Measurements from ENCODE around the gene RAB27A. TPM values are rescaled to one million over a fixed set of nuclear protein-coding genes. Genes with fewer than 3 reads are reported as not detected.
"Not testable (repeated sequence)": the region's sequence is repeated elsewhere in the genome, so short reads cannot be mapped to it uniquely, and the experiment has no call there.

Gene RAB27A
- 5.9 TPM for polyA plus RNA-seq (ENCODE audit: insufficient read length)

DNA sequence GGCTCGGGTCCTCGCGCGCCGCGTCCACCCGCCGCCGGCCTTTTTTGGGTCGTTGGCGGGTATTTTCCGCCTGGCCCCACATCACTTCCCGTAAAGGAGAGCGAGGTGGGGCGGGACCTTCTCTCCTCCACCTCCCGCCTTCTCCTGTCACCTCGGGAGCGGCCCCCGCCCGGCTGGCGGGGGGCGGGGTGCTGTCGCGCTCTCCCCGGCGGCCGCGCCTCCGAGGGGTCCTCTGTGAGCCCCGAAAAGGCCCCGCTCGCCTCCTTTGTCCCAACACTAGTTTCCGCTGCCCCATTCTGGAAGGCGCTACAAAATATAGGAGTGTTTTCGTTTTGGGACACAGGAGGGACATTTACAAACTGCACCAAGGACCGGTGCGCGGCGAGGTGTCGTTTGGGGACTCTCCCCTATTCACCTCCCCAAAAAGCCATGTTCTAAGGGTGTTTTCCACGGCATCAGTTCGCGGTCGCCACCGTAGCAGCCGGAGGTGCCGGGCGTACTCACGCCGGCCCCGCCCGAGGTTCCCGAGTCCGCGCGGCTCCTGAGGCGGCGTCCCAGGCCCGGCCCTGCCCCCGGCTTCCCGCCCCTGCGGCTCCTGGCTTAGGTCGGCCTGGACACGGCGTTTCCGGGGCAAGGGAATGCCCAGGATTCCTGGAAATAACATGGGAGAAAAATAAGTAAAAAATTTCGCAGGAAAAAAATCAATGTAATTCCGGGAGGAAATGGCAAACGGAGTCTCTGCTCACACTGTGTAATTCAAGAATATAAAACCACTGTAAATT, at the start of gene RAB27A:
Gene RAB27A (minus strand): TSS at position 68 of the 782 bp plus-strand sequence. CDS start 54,879 bp downstream, outside the sequence.
- peak; percentile 69 for DNase-seq

DNA sequence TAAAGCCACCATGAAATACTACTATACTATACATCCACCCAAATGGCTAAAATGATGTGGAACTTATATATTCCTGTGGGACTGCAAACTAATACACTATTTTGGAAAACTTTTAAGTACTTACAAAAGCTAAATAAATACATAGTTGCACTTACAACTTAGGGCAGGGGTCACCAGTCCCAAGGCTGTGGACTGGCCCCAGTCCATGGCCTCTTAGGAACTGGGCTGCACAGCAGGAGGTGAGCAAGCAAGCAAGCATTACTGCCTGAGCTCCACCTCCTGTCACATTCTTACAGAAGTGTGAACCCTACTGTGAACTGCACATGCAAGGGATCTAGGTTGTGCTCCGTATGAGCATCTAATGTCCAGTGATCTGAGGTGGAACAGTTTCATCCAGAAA, 47.5 kb upstream of the RAB27A start:
- DNase-seq, result no peak

- DNase-seq, result no peak
Observed at GRCh38 chr15:55334997-55335396, 45.4 kb upstream of the RAB27A start.

- no peak for DNase-seq
Observed at GRCh38 chr15:55334371-55334770, 44.8 kb upstream of the RAB27A start.

DNA sequence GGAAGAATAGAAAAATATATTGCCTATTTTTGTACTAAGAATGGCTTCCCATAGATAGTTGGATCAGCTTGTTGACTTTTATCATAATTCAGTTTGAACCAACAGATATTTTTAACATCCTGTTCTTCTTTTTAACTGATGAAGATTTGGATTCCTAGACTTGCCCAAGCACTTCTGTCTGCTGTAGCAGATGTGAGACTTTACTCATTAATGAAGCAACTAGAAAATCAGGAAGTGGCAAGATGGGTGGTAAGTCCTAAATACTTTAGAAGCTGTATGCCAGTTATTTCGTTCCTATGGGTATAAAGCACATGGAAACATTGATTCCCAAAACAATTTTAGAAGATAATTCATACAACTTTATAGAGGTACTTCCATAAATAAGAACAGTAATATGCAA, 37.8 kb upstream of the RAB27A start:
- no peak for DNase-seq

DNA sequence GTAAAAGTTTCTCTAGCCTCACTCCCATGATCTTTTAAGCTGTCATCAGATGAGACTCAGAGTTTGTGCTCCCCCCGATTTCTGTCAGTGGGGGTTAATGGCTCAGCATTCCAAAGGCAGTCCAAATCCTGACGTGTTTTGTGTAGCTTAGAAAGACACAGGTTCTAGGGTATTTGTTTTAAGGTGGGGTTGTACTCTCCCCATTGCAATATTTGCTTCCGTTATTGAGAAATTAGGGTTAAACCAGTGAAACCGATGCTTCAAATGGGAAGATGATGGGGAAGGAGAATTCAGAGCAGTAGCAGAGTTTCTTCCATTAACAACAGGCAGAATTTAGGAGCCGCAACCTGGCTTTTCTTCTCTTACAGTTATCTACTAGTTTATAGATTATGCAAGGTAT, 32.9 kb upstream of the RAB27A start:
- DNase-seq, result no peak

GRCh38 chr15:55320963-55321362, 31.4 kb upstream of the RAB27A start:
- no peak for DNase-seq

DNA sequence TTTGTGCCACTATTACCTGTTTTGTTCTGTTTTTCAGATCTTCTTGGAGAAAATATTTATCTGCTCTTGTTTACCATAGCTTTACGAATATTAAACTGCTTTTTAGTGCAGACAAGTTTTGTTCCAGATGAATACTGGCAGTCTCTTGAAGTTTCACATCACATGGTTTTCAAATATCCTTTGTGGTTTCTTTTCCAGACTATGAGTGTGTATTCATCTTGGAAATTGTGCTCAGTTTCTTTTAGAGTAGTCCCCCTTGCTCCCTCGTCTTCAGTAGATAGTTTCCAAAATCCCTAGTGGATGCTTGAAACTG, 30.6 kb upstream of the RAB27A start:
- DNase-seq, result peak; percentile 8

- DNase-seq, result peak; percentile 29
Observed at GRCh38 chr15:55319537-55320237, 30.1 kb upstream of the RAB27A start.

GRCh38 chr15:55318588-55319494, 29.2 kb upstream of the RAB27A start, which contains the start of the genes PIGB and PIGBOS1:
PIGB (plus strand) TSS chr15:55319222; CDS start chr15:55319251, 29 bp downstream.
PIGBOS1 (minus strand) TSS chr15:55319123; CDS start chr15:55317792, 1,331 bp downstream.
- peak; percentile 89 for DNase-seq

GRCh38 chr15:55302801-55303200, 13.2 kb upstream of the RAB27A start:
- not testable (repeated sequence) for DNase-seq

DNA sequence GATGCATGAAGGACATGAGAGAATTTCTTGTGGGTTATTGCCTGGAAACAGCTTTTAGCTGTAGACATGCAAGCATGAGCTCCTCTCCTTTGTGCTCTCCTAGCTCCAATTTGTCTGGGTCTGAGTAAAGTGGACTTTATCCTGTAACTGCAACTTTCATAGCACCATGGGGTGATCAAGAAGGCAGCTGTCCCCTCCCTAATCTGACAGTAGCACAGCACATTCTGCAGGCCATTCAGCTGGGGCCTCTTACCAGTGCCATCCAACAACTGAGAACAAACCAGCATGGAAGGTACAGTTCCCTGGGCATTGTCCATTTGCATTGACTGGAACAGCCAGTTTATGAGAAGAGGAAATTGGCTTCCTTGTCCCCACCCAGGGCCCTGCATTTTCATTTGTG, 7.7 kb upstream of the RAB27A start:
- DNase-seq, result no peak

- DNase-seq, result peak; percentile 82
Observed at GRCh38 chr15:55290528-55291057, 980 bp upstream of the RAB27A start.

DNA sequence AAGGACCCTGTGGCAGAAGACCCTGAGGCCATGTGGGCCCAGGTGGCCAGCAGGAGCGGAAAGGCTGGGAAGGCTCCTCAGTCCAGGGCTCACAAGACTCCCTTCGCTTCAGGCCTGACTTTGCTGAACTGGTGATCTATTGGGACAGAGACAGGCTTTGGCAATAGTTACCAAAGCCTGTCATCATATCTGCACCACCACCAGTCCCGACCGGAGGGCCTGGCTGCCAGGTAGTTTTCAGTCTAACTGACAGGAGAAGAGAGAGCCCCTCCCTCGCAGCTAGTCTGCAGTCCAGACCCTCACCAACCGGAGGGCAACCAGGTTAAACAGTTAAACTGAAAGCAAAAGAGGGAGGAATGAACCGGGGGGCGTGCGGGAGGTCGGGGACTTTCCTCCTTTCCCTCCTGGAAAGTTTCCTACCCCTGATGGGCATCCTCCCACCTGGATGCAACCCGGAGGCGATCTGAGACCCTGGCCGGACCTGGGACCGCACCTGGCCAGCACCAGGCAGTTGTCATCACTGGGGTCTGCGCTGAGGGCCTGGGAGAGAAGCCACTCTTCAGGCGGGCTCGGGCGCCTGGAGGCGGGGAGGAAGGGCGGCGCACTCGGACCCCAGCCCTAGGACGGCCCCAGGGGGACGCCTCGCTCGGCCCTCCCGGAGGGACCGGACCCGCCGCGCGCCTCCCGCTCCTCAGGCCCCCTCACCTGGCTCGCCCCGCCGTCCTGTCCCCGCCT, 435 bp downstream of the RAB27A start:
- peak; percentile 43 for DNase-seq

DNA sequence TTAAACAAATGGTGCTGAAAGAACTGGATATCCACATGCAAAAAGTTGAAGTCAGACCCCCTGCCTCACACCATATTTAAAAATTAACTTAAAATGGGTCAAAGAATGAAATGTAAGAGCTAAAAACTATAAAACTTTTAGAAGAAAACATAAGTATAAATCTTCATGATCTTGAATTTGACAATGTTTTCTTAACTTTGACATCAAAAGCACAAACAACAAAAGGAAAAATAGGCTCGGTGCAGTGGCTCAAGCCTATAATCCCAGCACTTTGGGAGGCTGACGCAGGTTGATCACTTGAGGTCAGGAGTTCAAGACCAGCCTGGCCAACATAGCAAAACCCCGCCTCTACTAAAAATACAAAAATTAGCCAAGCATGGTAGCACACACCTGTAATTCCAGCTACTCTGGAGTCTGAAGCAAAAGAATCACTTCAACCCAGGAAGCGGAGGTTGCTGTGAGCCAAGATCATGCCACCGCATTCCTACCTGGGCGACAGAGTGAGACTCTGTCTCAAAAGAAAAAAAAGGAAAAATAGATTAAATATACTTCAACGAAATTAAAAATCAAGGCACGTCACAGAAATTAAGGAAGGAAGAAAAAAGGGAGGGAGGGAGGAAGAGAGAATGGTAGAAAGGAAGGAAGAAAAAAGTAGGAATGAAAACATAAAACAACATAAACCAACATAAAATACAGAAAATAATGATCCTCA, 1.5 kb downstream of the RAB27A start:
- DNase-seq, result no peak

DNA sequence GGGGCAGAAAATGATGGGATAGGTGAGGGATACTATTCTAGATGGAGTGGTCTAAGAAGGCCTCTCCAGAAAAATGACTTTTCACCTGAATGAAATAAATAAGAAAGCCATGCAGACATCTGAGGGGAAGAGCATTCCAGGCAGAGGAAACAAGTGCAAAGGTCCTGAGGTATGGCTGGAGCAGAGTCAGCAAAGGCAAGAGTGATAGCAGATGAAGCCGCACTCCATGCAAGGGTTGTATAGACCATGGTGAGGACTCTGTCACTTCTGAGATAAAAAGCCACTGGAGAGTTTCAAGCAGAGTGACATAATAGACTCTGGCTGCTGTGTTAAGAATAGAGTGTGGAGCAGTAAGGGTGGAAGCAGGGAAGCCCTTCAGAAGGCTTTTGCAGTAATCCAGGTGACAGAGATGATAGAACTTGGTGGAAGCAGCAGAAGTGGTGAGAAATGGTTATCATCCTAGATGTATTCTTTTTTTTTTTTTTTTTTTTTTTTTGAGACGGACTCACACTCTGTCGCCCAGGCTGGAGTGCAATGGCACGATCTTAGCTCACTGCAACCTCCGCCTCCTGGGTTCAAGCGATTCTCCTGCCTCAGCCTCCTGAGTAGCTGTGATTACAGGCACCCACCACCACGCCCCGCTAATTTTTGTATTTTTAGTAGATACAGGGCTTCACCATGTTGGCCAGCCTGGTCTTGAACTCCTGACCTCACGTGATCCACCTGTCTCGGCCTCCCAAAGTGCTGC, 3.0 kb downstream of the RAB27A start:
- not testable (repeated sequence) for DNase-seq

- no peak for DNase-seq
Observed at GRCh38 chr15:55284426-55284825, 5.2 kb downstream of the RAB27A start.

- no peak for DNase-seq
Observed at GRCh38 chr15:55283379-55284147, 6.0 kb downstream of the RAB27A start.

- no peak for DNase-seq
Observed at GRCh38 chr15:55282284-55282833, 7.3 kb downstream of the RAB27A start.

Measured in hindlimb muscle (tissue), 1 donor.